ENCODE measurements around the gene FRY.

DNA sequence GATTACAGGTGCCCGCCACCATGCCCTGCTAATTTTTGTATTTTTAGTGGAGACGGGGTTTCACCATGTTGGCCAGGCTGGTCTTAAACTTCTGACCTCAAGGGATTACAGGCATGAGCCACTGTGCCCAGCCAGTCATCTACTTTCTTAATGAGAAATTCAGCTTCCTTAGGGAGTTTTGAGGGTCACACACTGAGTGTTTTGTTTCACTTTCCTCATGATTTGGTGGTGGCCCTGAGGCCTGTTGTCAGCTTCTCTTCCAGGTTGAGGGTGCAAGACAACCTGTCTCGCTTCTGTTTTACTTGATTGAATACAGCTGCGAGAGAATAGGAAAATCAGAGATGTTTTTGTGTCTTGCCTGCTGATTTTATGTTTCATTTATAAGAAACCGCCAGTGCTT lies 9.9 kb downstream of the FRY start:
- TF ChIP-seq ZNF8 (CRISPR knock-in tag; IDR thresholded peaks at IDR 0.05): no peak
- no peak for TF ChIP-seq OSR1 (CRISPR knock-in tag; IDR thresholded peaks at IDR 0.05)
- no peak for TF ChIP-seq SNAI2 (CRISPR knock-in tag; IDR thresholded peaks at IDR 0.05)
- TF ChIP-seq ISL1 (CRISPR knock-in tag; IDR thresholded peaks at IDR 0.05): no peak
- TF ChIP-seq, protein P1, sequence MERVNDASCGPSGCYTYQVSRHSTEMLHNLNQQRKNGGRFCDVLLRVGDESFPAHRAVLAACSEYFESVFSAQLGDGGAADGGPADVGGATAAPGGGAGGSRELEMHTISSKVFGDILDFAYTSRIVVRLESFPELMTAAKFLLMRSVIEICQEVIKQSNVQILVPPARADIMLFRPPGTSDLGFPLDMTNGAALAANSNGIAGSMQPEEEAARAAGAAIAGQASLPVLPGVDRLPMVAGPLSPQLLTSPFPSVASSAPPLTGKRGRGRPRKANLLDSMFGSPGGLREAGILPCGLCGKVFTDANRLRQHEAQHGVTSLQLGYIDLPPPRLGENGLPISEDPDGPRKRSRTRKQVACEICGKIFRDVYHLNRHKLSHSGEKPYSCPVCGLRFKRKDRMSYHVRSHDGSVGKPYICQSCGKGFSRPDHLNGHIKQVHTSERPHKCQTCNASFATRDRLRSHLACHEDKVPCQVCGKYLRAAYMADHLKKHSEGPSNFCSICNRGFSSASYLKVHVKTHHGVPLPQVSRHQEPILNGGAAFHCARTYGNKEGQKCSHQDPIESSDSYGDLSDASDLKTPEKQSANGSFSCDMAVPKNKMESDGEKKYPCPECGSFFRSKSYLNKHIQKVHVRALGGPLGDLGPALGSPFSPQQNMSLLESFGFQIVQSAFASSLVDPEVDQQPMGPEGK (CRISPR knock-in tag; IDR thresholded peaks at IDR 0.05; ENCODE audit: borderline replicate concordance): no peak
- no peak for TF ChIP-seq ZNF70 (CRISPR knock-in tag; IDR thresholded peaks at IDR 0.05)

Data from SK-N-SH treated with all-trans-retinoic acid at 6 μM for 48 hours (cell line).